HepG2 (cell line): ENCODE results near the gene CCL19. TPM values are rescaled to one million over a fixed set of nuclear protein-coding genes. Genes with fewer than 3 reads are reported as not detected.

ENCODE experiments used
- ATAC-seq: fragments of 200-7000 bp; cut with Tn5 transposase; 3 replicates; pipeline ENCODE4 v1.9.1; 2020; ENCODE audit warnings: mild to moderate bottlenecking, moderate library complexity
- BruUV-seq: library from RNA; stranded (reverse); fragments of 400-500 nt; replicated peaks from 2 replicates; lab custom pipeline; 2021; lab: Mats Ljungman, UMichigan
- CTCF ChIA-PET: fragments of 300-600 bp; formaldehyde crosslinking; extraction: SDS; loops from one replicate; lab custom pipeline; 2021; ENCODE audit warnings: low total read pairs, inconsistent platforms, low intra/inter-chr PET ratio; lab: Yijun Ruan, JAX
- POLR2A ChIA-PET: fragments of 350-600 bp; sonication (Branson Sonifier 250); formaldehyde crosslinking; loops from one replicate; lab custom pipeline; 2020; ENCODE audit warnings: antibody characterized with exemption, inconsistent platforms; lab: Yijun Ruan, JAX
- DNase-seq: peaks from one replicate; pipeline ENCODE4 v3.0.0-alpha.2; 2015; ENCODE audit warnings: low spot score
- FAIRE-seq: peaks from 3 replicates; lab custom pipeline; 2011; peaks lifted over from hg19 to GRCh38; lab: Jason Lieb, UNC
- H2AFZ ChIP-seq: one replicate; pipeline ENCODE4 v1.6.1; 2011; ENCODE audit warnings: low read length, inconsistent platforms
- H3K27ac ChIP-seq: fragments of 300-600 bp; 3 replicates; pipeline ENCODE4 v1.8.0; 2011; ENCODE audit warnings: mixed run types, mild to moderate bottlenecking, mixed read lengths, low read length, inconsistent platforms; ENCODE audit not compliant: insufficient read depth; ENCODE audit errors: extremely low read length
- H3K27me3 ChIP-seq, 2 experiments: fragments of 200-600 bp in 1 of 2; 2 replicates in 1 of 2; 3 replicates in 1 of 2; pipeline versions ENCODE4 v1.6.0 to v1.8.0; 2011; ENCODE audit warnings: low read length in 2 of 2, mild to moderate bottlenecking in 2 of 2, moderate library complexity in 2 of 2, inconsistent platforms in 1 of 2; ENCODE audit not compliant: insufficient read depth in 2 of 2, control insufficient read depth in 1 of 2
- H3K36me3 ChIP-seq, 2 experiments: fragments of 200-600 bp in 1 of 2; replicated peaks in 1 of 2; 2 replicates in 1 of 2; 3 replicates in 1 of 2; pipeline versions ENCODE4 v1.5.1 to v1.8.0; 2011; ENCODE audit warnings: low read length in 2 of 2, inconsistent platforms in 1 of 2; ENCODE audit not compliant: insufficient read depth in 2 of 2, control insufficient read depth in 1 of 2
- H3K4me1 ChIP-seq: 2 replicates; pipeline ENCODE4 v1.5.1; 2012; ENCODE audit warnings: low read length, inconsistent platforms; ENCODE audit not compliant: insufficient read depth
- H3K4me2 ChIP-seq: 2 replicates; pipeline ENCODE4 v1.6.0; 2011; ENCODE audit warnings: low read depth, low read length, inconsistent platforms
- H3K4me3 ChIP-seq, 3 experiments: fragments of 200-600 bp in 1 of 3; sonication (generic), shearing (Covaris generic) in 1 of 3; replicated peaks in 1 of 3; 2 replicates each; pipeline ENCODE4 v1.5.1; 2011 to 2016; ENCODE audit warnings: low read length in 3 of 3, inconsistent platforms in 2 of 3, low read depth in 2 of 3, mild to moderate bottlenecking in 2 of 3, control low read depth in 1 of 3, mixed read lengths in 1 of 3; ENCODE audit not compliant: insufficient read depth in 1 of 3
- H3K79me2 ChIP-seq: one replicate; pipeline ENCODE4 v1.6.1; 2011; ENCODE audit warnings: low read length, inconsistent platforms; ENCODE audit not compliant: insufficient read depth
- H3K9ac ChIP-seq: 2 replicates; pipeline ENCODE4 v1.6.0; 2011; ENCODE audit warnings: mild to moderate bottlenecking, low read depth, low read length, inconsistent platforms; ENCODE audit not compliant: insufficient read depth
- H3K9me3 ChIP-seq: 2 replicates; pipeline ENCODE4 v1.5.1; 2012; ENCODE audit warnings: mild to moderate bottlenecking, low read length
- H4K20me1 ChIP-seq: 2 replicates; pipeline ENCODE4 v1.6.0; 2011; ENCODE audit warnings: inconsistent platforms, mild to moderate bottlenecking, low read length, moderate library complexity; ENCODE audit not compliant: insufficient read depth
- ATF2 ChIP-seq: sonication (generic); formaldehyde crosslinking; IDR thresholded peaks from 2 replicates; pipeline ENCODE4 v1.4.0; 2020; ENCODE audit warnings: missing genetic modification reagents
- CENPT ChIP-seq: sonication (generic); formaldehyde crosslinking; IDR thresholded peaks from 2 replicates; pipeline ENCODE4 v1.8.0; 2022; ENCODE audit warnings: low read depth, mild to moderate bottlenecking, moderate library complexity, missing genetic modification reagents
- GABPA ChIP-seq, 2 experiments: IDR thresholded peaks; 2 replicates each; pipeline ENCODE4 v1.6.1; 2011 to 2016; ENCODE audit warnings: low read depth in 2 of 2, low read length in 1 of 2, missing biosample characterization in 1 of 2, missing genetic modification characterization in 1 of 2
- HNF1B ChIP-seq: sonication (generic); formaldehyde crosslinking; IDR thresholded peaks from 2 replicates; pipeline ENCODE4 v1.5.1; 2020; ENCODE audit warnings: mild to moderate bottlenecking, moderate library complexity, missing genetic modification reagents
- KLF11 ChIP-seq: IDR thresholded peaks from 2 replicates; pipeline ENCODE4 v1.6.1; 2016; ENCODE audit warnings: missing compliant biosample characterization
- MXD4 ChIP-seq: IDR thresholded peaks from 2 replicates; pipeline ENCODE4 v1.6.1; 2016; ENCODE audit warnings: mild to moderate bottlenecking, missing biosample characterization, missing genetic modification reagents
- NFE2 ChIP-seq: sonication (generic); formaldehyde crosslinking; IDR thresholded peaks from 2 replicates; pipeline ENCODE4 v1.4.0; 2020; ENCODE audit warnings: missing genetic modification reagents
- REPIN1 ChIP-seq: sonication (generic); formaldehyde crosslinking; IDR thresholded peaks from 2 replicates; pipeline ENCODE4 v1.8.0; 2022; ENCODE audit warnings: missing genetic modification reagents, low read depth, mild to moderate bottlenecking, borderline replicate concordance
- RFX1 ChIP-seq: fragments of 450-650 bp; IDR thresholded peaks from 2 replicates; pipeline ENCODE4 v1.6.1; 2017
- SP2 ChIP-seq: sonication (generic); formaldehyde crosslinking; IDR thresholded peaks from 2 replicates; pipeline ENCODE4 v1.5.1; 2020; ENCODE audit warnings: mild to moderate bottlenecking, missing genetic modification reagents
- THAP9 ChIP-seq: sonication (generic); formaldehyde crosslinking; IDR thresholded peaks from 2 replicates; pipeline ENCODE4; 2020; ENCODE audit warnings: missing genetic modification reagents, mild to moderate bottlenecking, borderline replicate concordance
- ZBTB21 ChIP-seq: sonication (generic); formaldehyde crosslinking; IDR thresholded peaks from 2 replicates; pipeline ENCODE4 v1.4.0; 2020; ENCODE audit warnings: missing genetic modification reagents
- ZNF282 ChIP-seq: fragments of 450-650 bp; IDR thresholded peaks from 2 replicates; pipeline ENCODE4 v1.6.1; 2018; ENCODE audit not compliant: partially characterized antibody
- ZNF30 ChIP-seq: sonication (generic); formaldehyde crosslinking; IDR thresholded peaks from 2 replicates; pipeline ENCODE4 v1.5.0; 2020; ENCODE audit warnings: mild to moderate bottlenecking, missing genetic modification reagents
- ZNF589 ChIP-seq: sonication (generic); formaldehyde crosslinking; conservative IDR thresholded peaks from 2 replicates; pipeline ENCODE4 v1.8.0; 2022; ENCODE audit warnings: mild to moderate bottlenecking, moderate library complexity, missing genetic modification reagents
- ZNF605 ChIP-seq: sonication (generic); formaldehyde crosslinking; IDR thresholded peaks from 2 replicates; pipeline ENCODE4 v1.8.0; 2022; ENCODE audit warnings: mild to moderate bottlenecking, missing genetic modification reagents
- ZNF777 ChIP-seq: sonication (generic); formaldehyde crosslinking; IDR thresholded peaks from 2 replicates; pipeline ENCODE4 v1.4.0; 2020; ENCODE audit warnings: missing genetic modification reagents
- ZSCAN20 ChIP-seq: sonication (generic); formaldehyde crosslinking; IDR thresholded peaks from 2 replicates; pipeline ENCODE4 v1.4.0; 2020; ENCODE audit warnings: missing genetic modification reagents, mild to moderate bottlenecking, borderline replicate concordance
- WGBS: methylation state at CpG from one replicate; pipeline ENCODE4 v1.1.6; 2017; ENCODE audit warnings: low lambda C conversion rate; 5-methylcytosine and 5-hydroxymethylcytosine counted together
- in situ Hi-C: cut with HindIII; loops from 2 replicates; pipeline ENCODE4 v1.10.0; 2017; ENCODE audit warnings: low pct_unique_long_range_greater_than_20kb; ENCODE audit not compliant: extremely low pct_ligation_motif_present
- intact Hi-C: fragments of 100-400 bp; cut with micrococcal nuclease; formaldehyde crosslinking; loops from one replicate; pipeline ENCODE4 v1.10.0; 2022; ENCODE audit not compliant: unreplicated experiment
- polyA plus RNA-seq, 8 experiments: library from polyadenylated mRNA; depleted of rRNA in 3 of 8; stranded (reverse) in 7 of 8; unstranded in 1 of 8; fragments of >200 nt; fragmentation: Illumina TruSeq in 4 of 8; extraction: Trizol in 4 of 8; gene quantifications; 2 replicates each; pipeline versions ENCODE4 v1.2.1 to v1.2.3, GENCODE V29; 2011 to 2016; ENCODE audit warnings: low read depth in 4 of 8, missing spikeins in 1 of 8, mixed read lengths in 1 of 8; ENCODE audit not compliant: insufficient read depth in 1 of 8
- total RNA-seq, 5 experiments: library from RNA; depleted of rRNA; stranded (reverse); fragments of >200 nt; fragmentation: Illumina TruSeq; extraction: Trizol; gene quantifications; 2 replicates each; pipeline ENCODE4 v1.2.3, GENCODE V29; 2016; ENCODE audit warnings: low read depth in 1 of 5

The CCL19 gene
- total and polyA plus RNA-seq, 2 of the 13 experiments (the other 11 are each of a cell fraction or from before 2014, with no cell fraction given), result not detected

- peak overlapping the region; percentile 45 to 67 (median 57); a peak in 5 of 6 replicates for H3K4me3 ChIP-seq
- no peak for TF ChIP-seq ATF2
- TF ChIP-seq ZBTB21, result no peak
- TF ChIP-seq MXD4, result no peak
- no peak for TF ChIP-seq ZNF589 (CRISPR knock-in tag)
- TF ChIP-seq SP2, result no peak
- TF ChIP-seq ZNF777, result no peak
- TF ChIP-seq HNF1B, result no peak
- TF ChIP-seq ZSCAN20 (CRISPR knock-in tag), result no peak
- no peak for TF ChIP-seq THAP9 (CRISPR knock-in tag)
- TF ChIP-seq GABPA (IDR thresholded peaks at IDR 0.05; ENCODE audit: low read depth, low read length), result no peak
- 0 out of 2 replicates have a peak, but pooled peaks have one; percentile 17 for TF ChIP-seq GABPA (CRISPR knock-in tag; IDR thresholded peaks at IDR 0.05; ENCODE audit: low read depth)
- TF ChIP-seq ZNF30, result no peak
- TF ChIP-seq NFE2 (CRISPR knock-in tag), result no peak
- TF ChIP-seq REPIN1 (CRISPR knock-in tag), result no peak
- TF ChIP-seq RFX1, result no peak
- no peak for TF ChIP-seq ZNF282
- 0 out of 2 replicates have a peak, but pooled peaks have one; percentile 10 for TF ChIP-seq ZNF605 (CRISPR knock-in tag)
- TF ChIP-seq KLF11, result no peak
- no peak for TF ChIP-seq CENPT (CRISPR knock-in tag)
- TF ChIP-seq, all 625 proteins: peak for 2
- Histone ChIP-seq H3K36me3 (peaks cover 8 to 18% of the 10 kb centered on the region in 2 experiments), H3K4me1 (peaks cover 54% of the 10 kb centered on the region), H3K79me2 (peaks cover 11% of the 10 kb centered on the region), H3K9me3 (no peaks in the 10 kb centered on the region), H3K27ac (peak overlapping the region; percentile 21), H2AFZ (no peak overlapping the region), H4K20me1 (no peaks in the 10 kb centered on the region), H3K27me3 (no peaks in the 10 kb centered on the region; a peak in 3 of 5 replicates), H3K4me2 (peak overlapping the region; percentile 100), H3K9ac (peak overlapping the region; percentile 53)
- POLR2A ChIA-PET, result interaction anchor here (1.6 to 3.1 kb wide), 3 partner anchors 9 to 15 kb away, joined by 4 to 29 read pairs (median 8); partner anchors contain the start of genes CCL27 and SIGMAR1
- CTCF ChIA-PET, result no interaction called here
- no TSS peak for BruUV-seq
- ATAC-seq (no peak; the same call in 2 of the 3 replicates), DNase-seq (no peak), FAIRE-seq (no peak)
- in situ Hi-C loops, result no loop called here
- 14% methylated on average over 5 of the region's 5 CpGs for WGBS
- intact Hi-C loops, result no loop called here
Observed at GRCh38 chr9:34652602-34653000, 38.5 kb downstream of the CCL19 start.
